ENCODE measurements around the gene SPSB2. TPM values are rescaled to one million over a fixed set of nuclear protein-coding genes. Genes with fewer than 3 reads are reported as not detected.
"Not testable (repeated sequence)": the region's sequence is repeated elsewhere in the genome, so short reads cannot be mapped to it uniquely, and the experiment has no call there.

The SPSB2 gene
- total RNA-seq, 1 experiment from 2014 or later: 14.1 TPM

GRCh38 chr12:6909421-6910145 lies 36.5 kb upstream of the SPSB2 start:
- Histone ChIP-seq H3K27ac (no peak overlapping the region), H3K36me3 (0 out of 2 replicates have a peak, but pooled peaks cover 7% of the 10 kb centered on the region), H3K9me3 (replicated peaks) (no peaks in the 10 kb centered on the region), H3K4me1 (replicated peaks) (peaks cover 17% of the 10 kb centered on the region), H3K27me3 (replicated peaks) (no peaks in the 10 kb centered on the region), H3K4me3 (no peak overlapping the region)
- DNase-seq (ENCODE audit: low read depth in 1 of 2, low spot score in 2 of 2): no peak

- not testable (repeated sequence) for H3K9me3 ChIP-seq (replicated peaks); H3K27ac ChIP-seq; DNase-seq (ENCODE audit: low read depth in 1 of 2, low spot score in 2 of 2); H3K27me3 ChIP-seq (replicated peaks); H3K36me3 ChIP-seq; H3K4me3 ChIP-seq
- peaks cover 18% of the 10 kb centered on the region for H3K4me1 ChIP-seq (replicated peaks)
These were observed 35.0 kb upstream of the SPSB2 start for GRCh38 chr12:6908141-6908540.

GRCh38 chr12:6905414-6906040 lies 32.4 kb upstream of the SPSB2 start:
- H3K4me1 ChIP-seq (replicated peaks): peaks cover 18% of the 10 kb centered on the region
- no peak for DNase-seq (ENCODE audit: low read depth in 1 of 2, low spot score in 2 of 2)
- H3K27ac ChIP-seq: no peak overlapping the region
- H3K36me3 ChIP-seq: 0 out of 2 replicates have a peak, but pooled peaks cover 7% of the 10 kb centered on the region
- no peaks in the 10 kb centered on the region for H3K27me3 ChIP-seq (replicated peaks)
- H3K9me3 ChIP-seq (replicated peaks): no peaks in the 10 kb centered on the region
- peak overlapping the region; percentile 61 for H3K4me3 ChIP-seq

GRCh38 chr12:6904280-6905276 lies 31.5 kb upstream of the SPSB2 start, which contains the start of gene LRRC23:
Gene LRRC23 (plus strand): TSS chr12:6904822. CDS start chr12:6905634, 812 bp downstream.
- Histone ChIP-seq H3K36me3 (0 out of 2 replicates have a peak, but pooled peaks cover 7% of the 10 kb centered on the region), H3K4me1 (replicated peaks) (peaks cover 27% of the 10 kb centered on the region), H3K9me3 (replicated peaks) (no peaks in the 10 kb centered on the region)

GRCh38 chr12:6903722-6904121 lies 30.6 kb upstream of the SPSB2 start:
- no peak overlapping the region for H3K27ac ChIP-seq
- H3K27me3 ChIP-seq (replicated peaks): no peaks in the 10 kb centered on the region
- no peak overlapping the region for H3K4me3 ChIP-seq
- H3K36me3 ChIP-seq: 0 out of 2 replicates have a peak, but pooled peaks cover 7% of the 10 kb centered on the region
- DNase-seq (ENCODE audit: low read depth in 1 of 2, low spot score in 2 of 2): no peak
- H3K9me3 ChIP-seq (replicated peaks): no peaks in the 10 kb centered on the region
- H3K4me1 ChIP-seq (replicated peaks): peaks cover 27% of the 10 kb centered on the region

More at GRCh38 chr12:6904280-6905276, 31.5 kb upstream of the SPSB2 start, which contains the start of gene LRRC23:
- DNase-seq (ENCODE audit: low read depth in 1 of 2, low spot score in 2 of 2): peak; percentile 93 to 97
- H3K27ac ChIP-seq: peak within 1 kb of the TSS; percentile 64
- no peaks in the 10 kb centered on the region for H3K27me3 ChIP-seq (replicated peaks)
- H3K4me3 ChIP-seq: peak within 1 kb of the TSS; percentile 61

GRCh38 chr12:6902448-6902847 lies 29.3 kb upstream of the SPSB2 start:
- DNase-seq (ENCODE audit: low read depth in 1 of 2, low spot score in 2 of 2): no peak
- Histone ChIP-seq H3K4me3 (no peak overlapping the region), H3K9me3 (replicated peaks) (no peaks in the 10 kb centered on the region), H3K27me3 (replicated peaks) (no peaks in the 10 kb centered on the region), H3K36me3 (0 out of 2 replicates have a peak, but pooled peaks cover 7% of the 10 kb centered on the region), H3K4me1 (replicated peaks) (peaks cover 27% of the 10 kb centered on the region), H3K27ac (no peak overlapping the region)

GRCh38 chr12:6899837-6900519 lies 26.9 kb upstream of the SPSB2 start:
- H3K4me1 ChIP-seq (replicated peaks): peaks cover 21% of the 10 kb centered on the region
- H3K9me3 ChIP-seq (replicated peaks): no peaks in the 10 kb centered on the region
- peak in 1 of 2 experiments; percentile 21 for DNase-seq (ENCODE audit: low read depth in 1 of 2, low spot score in 2 of 2)
- no peak overlapping the region for H3K4me3 ChIP-seq
- H3K36me3 ChIP-seq: no peaks in the 10 kb centered on the region
- H3K27ac ChIP-seq: no peak overlapping the region
- no peaks in the 10 kb centered on the region for H3K27me3 ChIP-seq (replicated peaks)

- DNase-seq (ENCODE audit: low read depth in 1 of 2, low spot score in 2 of 2): no peak
- no peak overlapping the region for H3K4me3 ChIP-seq
- no peak overlapping the region for H3K27ac ChIP-seq
- no peaks in the 10 kb centered on the region for H3K27me3 ChIP-seq (replicated peaks)
- H3K36me3 ChIP-seq: no peaks in the 10 kb centered on the region
- peaks cover 18% of the 10 kb centered on the region for H3K4me1 ChIP-seq (replicated peaks)
- no peaks in the 10 kb centered on the region for H3K9me3 ChIP-seq (replicated peaks)
These were observed 26.3 kb upstream of the SPSB2 start for GRCh38 chr12:6899427-6899826.

- Histone ChIP-seq H3K27me3 (replicated peaks) (no peaks in the 10 kb centered on the region), H3K27ac (no peak overlapping the region), H3K4me1 (replicated peaks) (peaks cover 9% of the 10 kb centered on the region), H3K9me3 (replicated peaks) (no peaks in the 10 kb centered on the region), H3K4me3 (no peak overlapping the region), H3K36me3 (no peaks in the 10 kb centered on the region)
- DNase-seq (ENCODE audit: low read depth in 1 of 2, low spot score in 2 of 2): no peak
These were observed 23.8 kb upstream of the SPSB2 start for GRCh38 chr12:6896846-6897435.

- H3K36me3 ChIP-seq: no peaks in the 10 kb centered on the region
- H3K27ac ChIP-seq: no peak overlapping the region
- no peaks in the 10 kb centered on the region for H3K9me3 ChIP-seq (replicated peaks)
- no peak for DNase-seq (ENCODE audit: low read depth in 1 of 2, low spot score in 2 of 2)
- peaks cover 14% of the 10 kb centered on the region for H3K4me1 ChIP-seq (replicated peaks)
- H3K27me3 ChIP-seq (replicated peaks): no peaks in the 10 kb centered on the region
- H3K4me3 ChIP-seq: no peak overlapping the region
These were observed 21.2 kb upstream of the SPSB2 start for GRCh38 chr12:6894321-6894720.

GRCh38 chr12:6892683-6893082 lies 19.6 kb upstream of the SPSB2 start:
- peaks cover 18% of the 10 kb centered on the region for H3K4me1 ChIP-seq (replicated peaks)
- H3K9me3 ChIP-seq (replicated peaks); DNase-seq (ENCODE audit: low read depth in 1 of 2, low spot score in 2 of 2): not testable (repeated sequence)

GRCh38 chr12:6891646-6892001 lies 18.5 kb upstream of the SPSB2 start:
- Histone ChIP-seq H3K27ac (peak overlapping the region; percentile 61), H3K4me1 (replicated peaks) (peaks cover 18% of the 10 kb centered on the region), H3K36me3 (peaks cover 5% of the 10 kb centered on the region), H3K4me3 (peak overlapping the region; percentile 33), H3K27me3 (replicated peaks) (no peaks in the 10 kb centered on the region), H3K9me3 (replicated peaks) (no peaks in the 10 kb centered on the region)
- DNase-seq (ENCODE audit: low read depth in 1 of 2, low spot score in 2 of 2): no peak

More at GRCh38 chr12:6892683-6893082, 19.6 kb upstream of the SPSB2 start:
- not testable (repeated sequence) for H3K27ac ChIP-seq; H3K27me3 ChIP-seq (replicated peaks); H3K36me3 ChIP-seq; H3K4me3 ChIP-seq
